HepG2 (cell line): Measurements from ENCODE around the gene ZBTB7A. TPM values are rescaled to one million over a fixed set of nuclear protein-coding genes. Genes with fewer than 3 reads are reported as not detected.

ENCODE experiments used
- AHR ChIP-seq: IDR thresholded peaks from 2 replicates; pipeline ENCODE4 v1.6.1; 2018; ENCODE audit warnings: missing genetic modification reagents, missing compliant biosample characterization
- BRD4 ChIP-seq: sonication (generic); formaldehyde crosslinking; IDR thresholded peaks from 2 replicates; pipeline ENCODE4 v1.4.0; 2020; ENCODE audit warnings: missing genetic modification reagents
- CBX2 ChIP-seq, 2 experiments: fragments of 200-600 bp in 1 of 2; sonication (generic); formaldehyde crosslinking in 1 of 2; IDR thresholded peaks; 2 replicates each; pipeline versions ENCODE4 v1.7.0 to v1.8.1; 2018 to 2022; ENCODE audit warnings: low read depth in 2 of 2, low read length in 1 of 2, mild to moderate bottlenecking in 1 of 2, missing genetic modification reagents in 1 of 2
- CEBPB ChIP-seq: IDR thresholded peaks from 2 replicates; pipeline ENCODE4 v1.6.1; 2011; ENCODE audit warnings: low read depth, low read length, improper control_type of control experiment, borderline replicate concordance
- CHCHD3 ChIP-seq: sonication (generic); formaldehyde crosslinking; IDR thresholded peaks from 2 replicates; pipeline ENCODE4 v1.8.0; 2022; ENCODE audit warnings: mild to moderate bottlenecking, missing genetic modification reagents, moderate library complexity
- DR1 ChIP-seq: sonication (generic); formaldehyde crosslinking; IDR thresholded peaks from 2 replicates; pipeline ENCODE4 v1.8.0; 2021; ENCODE audit warnings: mild to moderate bottlenecking, missing genetic modification reagents, inconsistent platforms
- ETV5 ChIP-seq: IDR thresholded peaks from 2 replicates; pipeline ENCODE4 v1.6.1; 2018; ENCODE audit warnings: missing biosample characterization, missing genetic modification reagents, inconsistent platforms, borderline replicate concordance
- HNRNPK ChIP-seq: fragments of 200-400 bp; formaldehyde crosslinking; IDR thresholded peaks from 2 replicates; pipeline ENCODE4 v1.6.1; 2018; ENCODE audit warnings: low read length, low read depth, moderate library complexity, mild to moderate bottlenecking; ENCODE audit not compliant: poor library complexity, severe bottlenecking
- KLF12 ChIP-seq: sonication (generic); formaldehyde crosslinking; IDR thresholded peaks from 2 replicates; pipeline ENCODE4 v1.4.0; 2020; ENCODE audit warnings: missing genetic modification reagents, borderline replicate concordance
- KMT2A ChIP-seq: sonication (generic); formaldehyde crosslinking; IDR thresholded peaks from 2 replicates; pipeline ENCODE4 v1.4.0; 2020; ENCODE audit warnings: missing genetic modification reagents
- KMT2B ChIP-seq: IDR thresholded peaks from 2 replicates; pipeline ENCODE4 v1.6.1; 2016; ENCODE audit warnings: missing genetic modification reagents, missing compliant biosample characterization
- MED1 ChIP-seq: sonication (generic); formaldehyde crosslinking; IDR thresholded peaks from 2 replicates; pipeline ENCODE4 v1.4.0; 2020; ENCODE audit warnings: missing genetic modification reagents
- NFE2L1 ChIP-seq: sonication (generic); formaldehyde crosslinking; IDR thresholded peaks from 2 replicates; pipeline ENCODE4 v1.4.0; 2020; ENCODE audit warnings: missing genetic modification reagents, mild to moderate bottlenecking, borderline replicate concordance
- NFYC ChIP-seq: IDR thresholded peaks from 2 replicates; pipeline ENCODE4 v1.6.1; 2016; ENCODE audit warnings: missing genetic modification reagents, missing compliant biosample characterization
- POLR2G ChIP-seq: fragments of 200-400 bp; formaldehyde crosslinking; IDR thresholded peaks from 2 replicates; pipeline ENCODE4 v1.6.1; 2018; ENCODE audit warnings: mild to moderate bottlenecking, low read depth, low read length, moderate library complexity
- PPARG ChIP-seq: conservative IDR thresholded peaks from 2 replicates; pipeline ENCODE4 v1.6.1; 2016; ENCODE audit warnings: missing biosample characterization, missing genetic modification reagents
- RBM39 ChIP-seq: fragments of 200-400 bp; formaldehyde crosslinking; IDR thresholded peaks from one replicate; pipeline ENCODE4 v1.6.1; 2018; ENCODE audit warnings: antibody characterized with exemption, mild to moderate bottlenecking, low read depth, low read length; ENCODE audit not compliant: poor library complexity, severe bottlenecking
- RELA ChIP-seq: sonication (generic); formaldehyde crosslinking; IDR thresholded peaks from 2 replicates; pipeline ENCODE4 v1.4.0; 2020; ENCODE audit warnings: missing genetic modification reagents
- SALL1 ChIP-seq: sonication (generic); formaldehyde crosslinking; IDR thresholded peaks from 2 replicates; pipeline ENCODE4 v1.8.0; 2022; ENCODE audit warnings: mild to moderate bottlenecking, missing genetic modification reagents
- SMYD3 ChIP-seq: sonication (generic); formaldehyde crosslinking; IDR thresholded peaks from 2 replicates; pipeline ENCODE4 v1.8.1; 2023; ENCODE audit warnings: mild to moderate bottlenecking, missing genetic modification reagents
- TCF12 ChIP-seq, 2 experiments: fragments of 450-650 bp in 1 of 2; sonication (generic) in 1 of 2; formaldehyde crosslinking in 1 of 2; IDR thresholded peaks; 2 replicates each; pipeline versions ENCODE4 v1.6.1 to v1.8.0; 2017 to 2022; ENCODE audit warnings: antibody characterized with exemption in 1 of 2, mild to moderate bottlenecking in 1 of 2, missing genetic modification reagents in 1 of 2, moderate library complexity in 1 of 2
- THAP11 ChIP-seq: IDR thresholded peaks from 2 replicates; pipeline ENCODE4 v1.6.1; 2016; ENCODE audit warnings: missing biosample characterization, missing genetic modification reagents
- ZFP41 ChIP-seq: sonication (generic); formaldehyde crosslinking; IDR thresholded peaks from 2 replicates; pipeline ENCODE4 v1.4.0; 2020; ENCODE audit warnings: mild to moderate bottlenecking, missing genetic modification reagents, borderline replicate concordance
- ZNF205 ChIP-seq: IDR thresholded peaks from 2 replicates; pipeline ENCODE4 v1.6.1; 2018; ENCODE audit warnings: missing biosample characterization, missing genetic modification reagents
- ZNF317 ChIP-seq: sonication (generic); formaldehyde crosslinking; IDR thresholded peaks from 2 replicates; pipeline ENCODE4 v1.5.0; 2020; ENCODE audit warnings: mild to moderate bottlenecking, missing genetic modification reagents
- ZNF788 ChIP-seq: sonication (generic); formaldehyde crosslinking; IDR thresholded peaks from 2 replicates; pipeline ENCODE4 v1.5.0; 2020; ENCODE audit warnings: mild to moderate bottlenecking, missing genetic modification reagents, borderline replicate concordance
- polyA plus RNA-seq, 8 experiments: library from polyadenylated mRNA; depleted of rRNA in 3 of 8; stranded (reverse) in 7 of 8; unstranded in 1 of 8; fragments of >200 nt; fragmentation: Illumina TruSeq in 4 of 8; extraction: Trizol in 4 of 8; gene quantifications; 2 replicates each; pipeline versions ENCODE4 v1.2.1 to v1.2.3, GENCODE V29; 2011 to 2016; ENCODE audit warnings: low read depth in 4 of 8, missing spikeins in 1 of 8, mixed read lengths in 1 of 8; ENCODE audit not compliant: insufficient read depth in 1 of 8
- total RNA-seq, 5 experiments: library from RNA; depleted of rRNA; stranded (reverse); fragments of >200 nt; fragmentation: Illumina TruSeq; extraction: Trizol; gene quantifications; 2 replicates each; pipeline ENCODE4 v1.2.3, GENCODE V29; 2016; ENCODE audit warnings: low read depth in 1 of 5
- TF ChIP-seq, protein P1 (sequence below): IDR thresholded peaks from 2 replicates; pipeline ENCODE4 v1.6.1; 2012; ENCODE audit warnings: inconsistent platforms
- TF ChIP-seq, protein P2 (sequence below): sonication (generic); formaldehyde crosslinking; IDR thresholded peaks from 2 replicates; pipeline ENCODE4 v1.5.1; 2020; ENCODE audit warnings: missing genetic modification reagents, mild to moderate bottlenecking, borderline replicate concordance
- TF ChIP-seq, protein P3 (sequence below): sonication (generic); formaldehyde crosslinking; IDR thresholded peaks from 2 replicates; pipeline ENCODE4 v1.5.1; 2020; ENCODE audit warnings: mild to moderate bottlenecking, missing genetic modification reagents, moderate library complexity

ZBTB7A gene
- total and polyA plus RNA-seq, 2 of the 13 experiments (the other 11 are each of a cell fraction or from before 2014, with no cell fraction given), result 3.6 to 4.0 TPM

DNA sequence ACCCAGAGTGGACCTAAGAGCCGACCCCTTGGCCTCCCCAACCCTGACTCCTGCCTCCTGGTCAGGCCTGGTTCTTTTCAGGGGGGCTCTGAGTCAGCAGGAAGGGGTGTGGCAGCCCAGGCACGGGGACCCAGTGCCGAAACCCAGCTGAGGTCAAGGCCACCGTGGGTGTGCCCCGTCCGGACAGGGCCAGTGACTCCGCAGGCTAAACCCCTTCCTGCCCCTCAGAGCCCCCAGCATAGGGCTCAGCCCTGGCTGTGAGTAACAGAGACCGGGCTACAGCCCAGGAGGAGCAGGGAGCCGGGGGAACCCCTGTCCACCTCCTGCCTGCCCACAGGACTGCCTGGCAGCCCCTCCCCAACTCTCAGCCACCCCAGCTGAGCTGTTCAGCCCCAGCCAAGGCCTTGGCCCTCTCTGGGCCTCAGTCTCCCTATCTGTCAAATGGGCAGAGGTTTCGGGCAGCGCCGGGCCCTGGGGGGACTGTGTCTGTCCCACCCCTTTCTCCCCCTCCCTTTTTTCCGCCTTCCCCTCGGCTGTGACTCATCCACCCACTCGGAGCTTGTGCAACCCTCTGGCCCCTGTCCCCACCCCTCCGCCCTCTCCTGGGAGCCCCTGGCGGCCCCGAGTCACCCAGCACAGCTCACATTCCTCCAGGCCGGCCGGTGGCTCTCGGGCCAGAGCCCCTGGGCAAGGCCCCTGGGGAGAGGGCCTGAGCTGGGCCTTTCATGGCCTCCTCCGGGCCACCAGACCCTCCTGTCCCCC lies 8.6 kb downstream of the ZBTB7A start (continued):
- TF ChIP-seq, protein P1, sequence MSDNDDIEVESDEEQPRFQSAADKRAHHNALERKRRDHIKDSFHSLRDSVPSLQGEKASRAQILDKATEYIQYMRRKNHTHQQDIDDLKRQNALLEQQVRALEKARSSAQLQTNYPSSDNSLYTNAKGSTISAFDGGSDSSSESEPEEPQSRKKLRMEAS, result no peak; the same call in 1 of the 2 replicates
- peak; percentile 79 for TF ChIP-seq THAP11
- TF ChIP-seq, protein P2, sequence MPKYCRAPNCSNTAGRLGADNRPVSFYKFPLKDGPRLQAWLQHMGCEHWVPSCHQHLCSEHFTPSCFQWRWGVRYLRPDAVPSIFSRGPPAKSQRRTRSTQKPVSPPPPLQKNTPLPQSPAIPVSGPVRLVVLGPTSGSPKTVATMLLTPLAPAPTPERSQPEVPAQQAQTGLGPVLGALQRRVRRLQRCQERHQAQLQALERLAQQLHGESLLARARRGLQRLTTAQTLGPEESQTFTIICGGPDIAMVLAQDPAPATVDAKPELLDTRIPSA (CRISPR knock-in tag), result no peak
- TF ChIP-seq TCF12 (IDR thresholded peaks at IDR 0.05), result no peak
- TF ChIP-seq TCF12 (CRISPR knock-in tag; IDR thresholded peaks at IDR 0.05), result peak; percentile 46; the same call in 1 of the 2 replicates
- no peak; the same call in 1 of the 2 replicates for TF ChIP-seq ZNF788 (CRISPR knock-in tag)
- peak; percentile 36; the same call in 1 of the 2 replicates for TF ChIP-seq ZNF317
- no peak for TF ChIP-seq RELA (CRISPR knock-in tag)
- TF ChIP-seq KLF12 (CRISPR knock-in tag), result peak; percentile 98
- TF ChIP-seq SMYD3 (CRISPR knock-in tag), result no peak
- TF ChIP-seq BRD4 (CRISPR knock-in tag), result peak; percentile 76; the same call in 1 of the 2 replicates
- TF ChIP-seq CBX2 (IDR thresholded peaks at IDR 0.05; ENCODE audit: low read depth, low read length), result no peak
- 0 out of 2 replicates have a peak, but pooled peaks have one; percentile 49 for TF ChIP-seq CBX2 (CRISPR knock-in tag; IDR thresholded peaks at IDR 0.05; ENCODE audit: low read depth)
- peak; percentile 94 for TF ChIP-seq CEBPB
- TF ChIP-seq HNRNPK, result peak; percentile 95
- TF ChIP-seq NFE2L1 (CRISPR knock-in tag), result no peak
- TF ChIP-seq ETV5, result peak; percentile 80
- TF ChIP-seq PPARG (CRISPR knock-in tag), result 0 out of 2 replicates have a peak, but pooled peaks have one; percentile 5
- TF ChIP-seq, protein P3, sequence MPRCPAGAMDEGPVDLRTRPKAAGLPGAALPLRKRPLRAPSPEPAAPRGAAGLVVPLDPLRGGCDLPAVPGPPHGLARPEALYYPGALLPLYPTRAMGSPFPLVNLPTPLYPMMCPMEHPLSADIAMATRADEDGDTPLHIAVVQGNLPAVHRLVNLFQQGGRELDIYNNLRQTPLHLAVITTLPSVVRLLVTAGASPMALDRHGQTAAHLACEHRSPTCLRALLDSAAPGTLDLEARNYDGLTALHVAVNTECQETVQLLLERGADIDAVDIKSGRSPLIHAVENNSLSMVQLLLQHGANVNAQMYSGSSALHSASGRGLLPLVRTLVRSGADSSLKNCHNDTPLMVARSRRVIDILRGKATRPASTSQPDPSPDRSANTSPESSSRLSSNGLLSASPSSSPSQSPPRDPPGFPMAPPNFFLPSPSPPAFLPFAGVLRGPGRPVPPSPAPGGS (CRISPR knock-in tag), result no peak
- TF ChIP-seq NFYC, result peak; percentile 20; the same call in 1 of the 2 replicates
- TF ChIP-seq ZFP41 (CRISPR knock-in tag), result peak; percentile 19; the same call in 1 of the 2 replicates
- TF ChIP-seq CHCHD3 (CRISPR knock-in tag), result 0 out of 2 replicates have a peak, but pooled peaks have one; percentile 30
- peak; percentile 78 for TF ChIP-seq POLR2G
- peak; percentile 81; the same call in 1 of the 2 replicates for TF ChIP-seq ZNF205
- TF ChIP-seq RBM39, result peak; percentile 90
- peak; percentile 60; the same call in 1 of the 2 replicates for TF ChIP-seq KMT2A (CRISPR knock-in tag)
- TF ChIP-seq DR1 (CRISPR knock-in tag), result peak; percentile 81; the same call in 1 of the 2 replicates
- peak; percentile 15 for TF ChIP-seq AHR (CRISPR knock-in tag)
- TF ChIP-seq MED1, result peak; percentile 71
- TF ChIP-seq KMT2B (CRISPR knock-in tag), result no peak
- TF ChIP-seq SALL1 (CRISPR knock-in tag), result peak; percentile 65
